Fibroblast of lung (primary cell): ENCODE data around the gene NEGR1. TPM values are rescaled to one million over a fixed set of nuclear protein-coding genes. Genes with fewer than 3 reads are reported as not detected.

Source experiments
- DNase-seq, 2 donors: peaks; one replicate each; pipeline versions ENCODE4 v3.0.0 to v3.0.0-alpha.2; 2010; ENCODE audit warnings: low read depth in 2 of 2
- H2AFZ ChIP-seq: 2 replicates; pipeline ENCODE4 v1.5.1; 2012; ENCODE audit warnings: low read length, control low read depth, inconsistent platforms
- H3K27ac ChIP-seq: 2 replicates; pipeline ENCODE4 v1.5.1; 2011; ENCODE audit warnings: low read length, control low read depth; ENCODE audit not compliant: insufficient read depth
- H3K27me3 ChIP-seq: 2 replicates; pipeline ENCODE4 v1.5.1; 2011; ENCODE audit warnings: mild to moderate bottlenecking, low read length; ENCODE audit not compliant: control insufficient read depth, insufficient read depth
- H3K36me3 ChIP-seq: 2 replicates; pipeline ENCODE4 v1.5.1; 2011; ENCODE audit warnings: low read length; ENCODE audit not compliant: control insufficient read depth, insufficient read depth
- H3K4me1 ChIP-seq: 2 replicates; pipeline ENCODE4 v1.5.1; 2011; ENCODE audit warnings: low read length; ENCODE audit not compliant: control insufficient read depth, insufficient read depth; ENCODE audit errors: extremely low read depth
- H3K4me2 ChIP-seq: 2 replicates; pipeline ENCODE4 v1.5.1; 2011; ENCODE audit warnings: low read length, control low read depth; ENCODE audit not compliant: insufficient read depth; ENCODE audit errors: extremely low read depth
- H3K4me3 ChIP-seq, 4 experiments: fragments of 200-600 bp in 1 of 4; sonication (generic) in 1 of 4; replicated peaks in 1 of 4; 2 replicates each; pipeline ENCODE4 v1.5.1; 2011 to 2016; ENCODE audit warnings: low read length in 4 of 4, low read depth in 3 of 4, mild to moderate bottlenecking in 3 of 4, control low read depth in 2 of 4, inconsistent platforms in 1 of 4, mixed read lengths in 1 of 4; ENCODE audit not compliant: insufficient read depth in 1 of 4; ENCODE audit errors: control extremely low read depth in 1 of 4
- H3K79me2 ChIP-seq: 2 replicates; pipeline ENCODE4 v1.5.1; 2012; ENCODE audit warnings: mild to moderate bottlenecking, low read length, inconsistent platforms; ENCODE audit not compliant: control insufficient read depth, insufficient read depth
- H3K9ac ChIP-seq: 2 replicates; pipeline ENCODE4 v1.5.1; 2011; ENCODE audit warnings: mild to moderate bottlenecking, low read length, control low read depth; ENCODE audit not compliant: insufficient read depth
- H3K9me3 ChIP-seq: 2 replicates; pipeline ENCODE4 v1.5.1; 2012; ENCODE audit warnings: low read depth, low read length; ENCODE audit not compliant: control insufficient read depth, insufficient read depth
- H4K20me1 ChIP-seq: 2 replicates; pipeline ENCODE4 v1.5.1; 2011; ENCODE audit warnings: low read length; ENCODE audit not compliant: control insufficient read depth, insufficient read depth; ENCODE audit errors: extremely low read depth
- CTCF ChIP-seq, 2 donors: IDR thresholded peaks in 1 of 2; conservative IDR thresholded peaks in 1 of 2; 1 replicate in 1 of 2; 2 replicates in 1 of 2; pipeline ENCODE4 v1.5.1; 2011 to 2012; ENCODE audit warnings: low read length in 2 of 2, control low read depth in 1 of 2, inconsistent platforms in 1 of 2, low read depth in 1 of 2, mild to moderate bottlenecking in 1 of 2
- EZH2 ChIP-seq: IDR thresholded peaks from 2 replicates; pipeline ENCODE4 v1.5.1; 2012; ENCODE audit warnings: low read length, control low read depth, mild to moderate bottlenecking; ENCODE audit errors: missing control alignments
- polyA plus RNA-seq, 2 donors: library from polyadenylated mRNA; depleted of rRNA in 1 of 2; stranded (reverse) in 1 of 2; unstranded in 1 of 2; fragments of >200 nt; gene quantifications; 2 replicates each; pipeline ENCODE4 v1.2.1, GENCODE V29; 2011 to 2012; ENCODE audit warnings: missing spikeins in 1 of 2
- total RNA-seq: library from RNA; depleted of rRNA; stranded (reverse); fragments of >200 nt; gene quantifications from 2 replicates; pipeline ENCODE4 v1.2.1, GENCODE V29; 2014

NEGR1 gene
- total and polyA plus RNA-seq, 2 donors (not counting 1 experiment from before 2014, with no cell fraction given) = 3.1 to 9.4 TPM

GRCh38 chr1:71498542-71498941 lies 783.8 kb downstream of the NEGR1 start:
- H3K4me2 ChIP-seq = no peak overlapping the region
- H3K79me2 ChIP-seq = no peaks in the 10 kb centered on the region
- no peaks in the 10 kb centered on the region for H3K27me3 ChIP-seq
- no peak for DNase-seq
- H3K27ac ChIP-seq = no peak overlapping the region
- TF ChIP-seq EZH2 = no peak
- TF ChIP-seq CTCF (conservative IDR thresholded peaks at IDR 0.05 in 1 of 2, IDR thresholded peaks at IDR 0.05 in 1 of 2; ENCODE audit: low read depth in 1 of 2, low read length in 2 of 2) = no peak
- no peaks in the 10 kb centered on the region for H3K4me1 ChIP-seq
- no peak overlapping the region for H3K4me3 ChIP-seq
- H4K20me1 ChIP-seq = no peaks in the 10 kb centered on the region
- H3K36me3 ChIP-seq = no peaks in the 10 kb centered on the region
- no peak overlapping the region for H3K9ac ChIP-seq
- no peak overlapping the region for H2AFZ ChIP-seq
- H3K9me3 ChIP-seq = no peaks in the 10 kb centered on the region

GRCh38 chr1:71494163-71494562 lies 788.2 kb downstream of the NEGR1 start:
- no peak overlapping the region for H2AFZ ChIP-seq
- no peaks in the 10 kb centered on the region for H3K4me1 ChIP-seq
- H3K4me3 ChIP-seq = no peak overlapping the region
- no peaks in the 10 kb centered on the region for H3K36me3 ChIP-seq
- H3K9me3 ChIP-seq = no peaks in the 10 kb centered on the region
- no peaks in the 10 kb centered on the region for H3K27me3 ChIP-seq
- no peak overlapping the region for H3K4me2 ChIP-seq
- no peaks in the 10 kb centered on the region for H4K20me1 ChIP-seq
- no peak overlapping the region for H3K9ac ChIP-seq
- TF ChIP-seq CTCF (conservative IDR thresholded peaks at IDR 0.05 in 1 of 2, IDR thresholded peaks at IDR 0.05 in 1 of 2; ENCODE audit: low read depth in 1 of 2, low read length in 2 of 2) = no peak
- no peak for TF ChIP-seq EZH2
- H3K79me2 ChIP-seq = no peaks in the 10 kb centered on the region
- DNase-seq = no peak
- H3K27ac ChIP-seq = no peak overlapping the region

GRCh38 chr1:71492298-71493041 lies 789.9 kb downstream of the NEGR1 start:
- no peak for DNase-seq
- Histone ChIP-seq H3K27ac (no peak overlapping the region), H3K4me3 (peak overlapping the region in 1 of 4 experiments; percentile 15), H3K36me3 (no peaks in the 10 kb centered on the region), H3K9me3 (no peaks in the 10 kb centered on the region), H3K9ac (no peak overlapping the region), H3K4me1 (no peaks in the 10 kb centered on the region), H4K20me1 (no peaks in the 10 kb centered on the region), H2AFZ (no peak overlapping the region), H3K27me3 (no peaks in the 10 kb centered on the region), H3K4me2 (no peak overlapping the region), H3K79me2 (no peaks in the 10 kb centered on the region)
- TF ChIP-seq CTCF (conservative IDR thresholded peaks at IDR 0.05 in 1 of 2, IDR thresholded peaks at IDR 0.05 in 1 of 2; ENCODE audit: low read depth in 1 of 2, low read length in 2 of 2) = no peak
- TF ChIP-seq EZH2 = no peak
